NOMO-1 (cell line): ENCODE data around the gene PKP4.

ENCODE experiments used
- DNase-seq, 2 experiments: peaks; one replicate each; lab custom pipeline; 2025; ENCODE audit not compliant: unreplicated experiment in 2 of 2; lab: John Stamatoyannopoulos, UW

The PKP4 gene

GRCh38 chr2:158730621-158731140, 273.9 kb downstream of the PKP4 start:
- DNase-seq: no peak

DNA sequence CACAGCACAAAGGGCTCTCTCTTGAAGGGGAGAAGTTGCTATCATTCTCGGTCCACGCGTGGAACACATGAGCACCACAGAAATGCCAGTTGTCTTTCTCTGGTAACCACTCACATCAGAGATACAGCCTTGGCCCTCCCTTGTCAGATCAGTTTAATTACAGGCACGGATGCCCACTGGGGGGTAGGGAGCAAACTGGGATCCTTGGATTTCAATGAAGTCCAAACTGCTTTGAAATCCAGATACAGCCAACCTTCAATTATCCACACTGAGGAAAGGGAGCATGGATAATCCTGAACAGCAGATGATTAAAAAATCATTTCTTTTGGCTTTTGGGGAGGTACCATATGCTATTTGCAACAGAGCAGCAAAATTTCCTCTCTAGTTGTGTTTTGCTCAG, 274.6 kb downstream of the PKP4 start:
- no peak for DNase-seq
